Tibial artery (tissue), 4 donors: ENCODE data around the gene SPINK1.
"Not testable (repeated sequence)": the region's sequence is repeated elsewhere in the genome, so short reads cannot be mapped to it uniquely, and the experiment has no call there.

Experiments
- DNase-seq, 2 donors: peaks; one replicate each; pipeline ENCODE4 v3.0.0-alpha.2; 2019
- H3K27ac ChIP-seq, 2 donors: fragments of 200-600 bp; sonication (generic) in 1 of 2; 1 replicate in 1 of 2; 2 replicates in 1 of 2; pipeline ENCODE4 v1.5.1; 2018 to 2019; ENCODE audit warnings: mild to moderate bottlenecking in 1 of 2
- H3K27me3 ChIP-seq, 2 donors: fragments of 200-600 bp; sonication (generic) in 1 of 2; one replicate each; pipeline versions ENCODE4 v1.5.1 to v1.6.0; 2016 to 2019
- H3K36me3 ChIP-seq, 3 donors: fragments of 200-600 bp; sonication (generic) in 2 of 3; one replicate each; pipeline ENCODE4 v1.5.1; 2016 to 2019; ENCODE audit warnings: mild to moderate bottlenecking in 2 of 3
- H3K4me1 ChIP-seq, 4 donors: fragments of 200-600 bp; sonication (generic) in 2 of 4; 1 replicate in 3 of 4; 2 replicates in 1 of 4; pipeline ENCODE4 v1.5.1; 2016 to 2019
- H3K4me3 ChIP-seq, 2 donors: fragments of 200-600 bp; sonication (generic) in 1 of 2; 1 replicate in 1 of 2; 2 replicates in 1 of 2; pipeline ENCODE4 v1.5.1; 2018 to 2019; ENCODE audit warnings: mild to moderate bottlenecking in 2 of 2
- H3K9me3 ChIP-seq, 3 donors: fragments of 200-600 bp; sonication (generic) in 1 of 3; one replicate each; pipeline ENCODE4 v1.5.1; 2016 to 2019
- intact Hi-C: fragments of 100-400 bp; cut with DNase I; formaldehyde crosslinking; loops from one replicate; pipeline ENCODE4 v1.15.0; 2023; ENCODE audit warnings: low total_unique reads
- TF ChIP-seq, protein P1 (sequence below), 2 experiments: fragments of 200-600 bp in 1 of 2; fragments of 450-650 bp in 1 of 2; IDR thresholded peaks; one replicate each; pipeline ENCODE4 v1.5.1; 2017 to 2019; ENCODE audit warnings: antibody characterized with exemption in 2 of 2, mild to moderate bottlenecking in 1 of 2, moderate library complexity in 1 of 2

The SPINK1 gene

DNA sequence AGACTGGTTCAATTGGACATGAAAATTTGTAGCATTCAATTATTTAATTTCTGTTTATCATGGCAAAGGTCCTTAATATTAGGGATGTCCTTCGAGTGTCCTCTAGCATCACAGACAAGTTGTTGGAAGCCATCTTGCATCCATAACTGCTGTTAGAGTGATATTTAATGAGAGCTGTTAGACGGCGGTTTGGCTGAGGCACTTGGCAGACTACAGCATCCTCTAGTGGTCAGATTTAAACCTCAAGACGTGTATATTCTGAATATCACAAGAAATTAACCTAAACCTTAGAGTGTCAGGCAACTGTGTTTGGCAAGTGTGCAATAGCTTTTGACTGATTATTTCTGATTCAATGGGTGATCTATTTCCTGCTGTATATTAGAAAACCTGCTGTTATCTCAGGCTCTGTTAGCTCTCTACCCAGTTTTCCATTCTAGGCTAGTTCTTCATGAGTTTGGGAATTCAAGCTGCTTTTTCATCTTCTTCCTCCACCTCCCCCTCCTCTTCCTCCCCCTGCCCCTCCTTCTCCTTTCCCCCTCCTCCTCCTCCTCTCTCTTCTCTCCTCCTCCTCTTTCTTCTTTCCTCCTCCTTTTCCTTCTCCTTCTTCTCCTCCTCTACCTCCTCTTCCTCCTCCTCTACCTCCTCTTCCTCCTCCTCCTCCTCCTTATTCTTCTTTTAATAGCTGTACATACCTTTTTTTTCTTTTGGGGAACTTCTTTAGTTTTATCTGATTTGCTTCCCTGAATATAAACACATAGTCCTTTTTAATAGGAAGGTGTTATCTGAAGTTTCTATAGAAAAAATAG, 8.6 kb downstream of the SPINK1 start:
- Histone ChIP-seq H3K4me1 (no peaks in the 10 kb centered on the region), H3K4me3 (no peak overlapping the region), H3K9me3 (no peaks in the 10 kb centered on the region), H3K27ac (no peak overlapping the region), H3K36me3 (no peaks in the 10 kb centered on the region), H3K27me3 (no peaks in the 10 kb centered on the region)
- TF ChIP-seq, protein P1, sequence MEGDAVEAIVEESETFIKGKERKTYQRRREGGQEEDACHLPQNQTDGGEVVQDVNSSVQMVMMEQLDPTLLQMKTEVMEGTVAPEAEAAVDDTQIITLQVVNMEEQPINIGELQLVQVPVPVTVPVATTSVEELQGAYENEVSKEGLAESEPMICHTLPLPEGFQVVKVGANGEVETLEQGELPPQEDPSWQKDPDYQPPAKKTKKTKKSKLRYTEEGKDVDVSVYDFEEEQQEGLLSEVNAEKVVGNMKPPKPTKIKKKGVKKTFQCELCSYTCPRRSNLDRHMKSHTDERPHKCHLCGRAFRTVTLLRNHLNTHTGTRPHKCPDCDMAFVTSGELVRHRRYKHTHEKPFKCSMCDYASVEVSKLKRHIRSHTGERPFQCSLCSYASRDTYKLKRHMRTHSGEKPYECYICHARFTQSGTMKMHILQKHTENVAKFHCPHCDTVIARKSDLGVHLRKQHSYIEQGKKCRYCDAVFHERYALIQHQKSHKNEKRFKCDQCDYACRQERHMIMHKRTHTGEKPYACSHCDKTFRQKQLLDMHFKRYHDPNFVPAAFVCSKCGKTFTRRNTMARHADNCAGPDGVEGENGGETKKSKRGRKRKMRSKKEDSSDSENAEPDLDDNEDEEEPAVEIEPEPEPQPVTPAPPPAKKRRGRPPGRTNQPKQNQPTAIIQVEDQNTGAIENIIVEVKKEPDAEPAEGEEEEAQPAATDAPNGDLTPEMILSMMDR (IDR thresholded peaks at IDR 0.05), result peak; percentile 89 to 90
- peak in 1 of 2 donors; percentile 26 for DNase-seq
- intact Hi-C loops, result loop anchor here (5.0 kb wide), 1 partner anchor 196 kb away; no protein-coding TSS in a partner anchor

DNA sequence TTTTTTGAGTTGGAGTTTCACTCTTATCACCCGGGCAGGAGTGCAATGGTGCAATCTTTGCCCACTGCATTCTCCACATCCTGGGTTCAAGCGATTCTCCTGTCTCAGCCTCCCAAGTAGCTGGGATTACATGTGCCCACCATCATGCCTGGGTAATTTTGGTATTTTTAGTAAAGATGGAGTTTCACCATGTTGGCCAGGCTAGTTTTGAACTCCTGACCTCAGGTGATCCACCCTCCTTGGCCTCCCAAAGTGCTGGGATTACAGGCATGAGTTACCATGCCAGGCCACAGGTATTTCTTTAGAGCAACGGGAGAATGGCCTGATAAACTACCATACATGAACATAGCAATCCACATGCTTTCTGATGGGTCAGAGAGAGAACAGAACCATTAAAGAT, 9.2 kb downstream of the SPINK1 start:
- not testable (repeated sequence) for H3K9me3 ChIP-seq, H3K4me1 ChIP-seq, H3K4me3 ChIP-seq, DNase-seq, H3K36me3 ChIP-seq, H3K27me3 ChIP-seq, H3K27ac ChIP-seq
- intact Hi-C loops, result loop anchor here (5.0 kb wide), 1 partner anchor 195 kb away; no protein-coding TSS in a partner anchor

- TF ChIP-seq, protein P1 (IDR thresholded peaks at IDR 0.05), result no peak
- no peak for DNase-seq
- H3K27me3 ChIP-seq, result no peaks in the 10 kb centered on the region
- no peaks in the 10 kb centered on the region for H3K9me3 ChIP-seq
- no peaks in the 10 kb centered on the region for H3K36me3 ChIP-seq
- no peaks in the 10 kb centered on the region for H3K4me1 ChIP-seq
- no peak overlapping the region for H3K27ac ChIP-seq
- no peak overlapping the region for H3K4me3 ChIP-seq
- intact Hi-C loops, result loop anchor here (5.0 kb wide), 1 partner anchor 194 kb away; no protein-coding TSS in a partner anchor
Observed at GRCh38 chr5:147821766-147822165, 9.7 kb downstream of the SPINK1 start.

- Histone ChIP-seq H3K27me3 (no peaks in the 10 kb centered on the region), H3K27ac (no peak overlapping the region), H3K4me1 (no peaks in the 10 kb centered on the region), H3K9me3 (no peaks in the 10 kb centered on the region), H3K36me3 (no peaks in the 10 kb centered on the region), H3K4me3 (no peak overlapping the region)
- TF ChIP-seq, protein P1 (IDR thresholded peaks at IDR 0.05), result no peak
- intact Hi-C loops, result no loop called here
- no peak for DNase-seq
Observed at GRCh38 chr5:147819261-147819770, 12.2 kb downstream of the SPINK1 start.

- DNase-seq, result no peak
- intact Hi-C loops, result no loop called here
- no peaks in the 10 kb centered on the region for H3K4me1 ChIP-seq
- H3K9me3 ChIP-seq, result no peaks in the 10 kb centered on the region
- TF ChIP-seq, protein P1 (IDR thresholded peaks at IDR 0.05), result no peak
- no peaks in the 10 kb centered on the region for H3K27me3 ChIP-seq
- H3K36me3 ChIP-seq, result no peaks in the 10 kb centered on the region
- H3K4me3 ChIP-seq, result no peak overlapping the region
- H3K27ac ChIP-seq, result no peak overlapping the region
Observed at GRCh38 chr5:147818290-147818689, 13.2 kb downstream of the SPINK1 start.

DNA sequence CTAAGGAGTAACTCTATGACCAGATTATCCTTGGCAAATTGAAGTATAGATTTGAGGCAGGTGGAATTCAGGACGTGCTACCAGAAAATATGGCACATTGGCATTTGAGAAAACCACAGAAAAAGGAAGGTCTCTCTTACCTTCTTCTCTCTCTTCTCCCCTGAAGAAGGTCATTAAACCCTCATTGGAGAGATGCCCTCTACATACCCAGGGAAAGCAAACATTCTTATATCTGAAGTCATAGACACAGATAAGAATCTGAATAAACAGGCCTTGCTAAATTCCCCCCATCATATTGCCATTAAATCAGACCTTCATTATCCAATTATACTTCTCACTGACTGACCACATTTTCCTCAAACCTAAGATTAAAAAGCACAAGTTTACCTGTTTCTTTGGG, 17.8 kb downstream of the SPINK1 start:
- H3K4me1 ChIP-seq, result no peaks in the 10 kb centered on the region
- no peak overlapping the region for H3K4me3 ChIP-seq
- TF ChIP-seq, protein P1 (IDR thresholded peaks at IDR 0.05), result no peak
- H3K27me3 ChIP-seq, result no peaks in the 10 kb centered on the region
- no peaks in the 10 kb centered on the region for H3K9me3 ChIP-seq
- intact Hi-C loops, result no loop called here
- H3K36me3 ChIP-seq, result no peaks in the 10 kb centered on the region
- DNase-seq, result no peak
- no peak overlapping the region for H3K27ac ChIP-seq
